HCT116 (cell line): ENCODE results near the gene RFX3. TPM values are rescaled to one million over a fixed set of nuclear protein-coding genes. Genes with fewer than 3 reads are reported as not detected.

Experiments used
- ATAC-seq: fragments of 200-7000 bp; cut with Tn5 transposase; 2 replicates; pipeline ENCODE4 v1.9.1; 2020; ENCODE audit warnings: mild to moderate bottlenecking, moderate library complexity
- BruUV-seq: library from RNA; stranded (reverse); fragments of 400-500 nt; replicated peaks from 2 replicates; lab custom pipeline; 2021; lab: Mats Ljungman, UMichigan
- CTCF ChIA-PET: fragments of 300-600 bp; sonication (Branson Sonifier 250); formaldehyde crosslinking; loops from one replicate; lab custom pipeline; 2021; ENCODE audit warnings: antibody characterized with exemption; lab: Charles Lee
- POLR2A ChIA-PET: fragments of 300-600, 350-600 bp; sonication (Branson Sonifier 250); formaldehyde crosslinking; loops from one replicate; lab custom pipeline; 2021; ENCODE audit warnings: antibody characterized with exemption; lab: Charles Lee
- RAD21 ChIA-PET, 2 experiments: fragments of 300-600 bp; sonication (Branson Sonifier 250); formaldehyde crosslinking; loops; one replicate each; lab custom pipeline; 2023; ENCODE audit warnings: low total read pairs in 2 of 2; ENCODE audit not compliant: uncharacterized antibody in 2 of 2, unreplicated experiment in 2 of 2, low non-redundant PET in 1 of 2; lab: Charles Lee
- DNase-seq: peaks from one replicate; pipeline ENCODE4 v3.0.0-alpha.2; 2010; ENCODE audit warnings: low read depth, low spot score
- H2AFZ ChIP-seq: fragments of 200-600 bp; shearing (Covaris generic), sonication (generic); 2 replicates; pipeline ENCODE4 v1.6.1; 2017; ENCODE audit warnings: low read depth, mixed run types, mixed read lengths, antibody characterized with exemption, low read length; ENCODE audit not compliant: poor library complexity, severe bottlenecking
- H3K27ac ChIP-seq: 2 replicates; pipeline ENCODE4 v1.5.1; 2012; ENCODE audit warnings: low read depth, low read length
- H3K27me3 ChIP-seq: fragments of 200-600 bp; sonication (generic); 2 replicates; pipeline ENCODE4 v1.6.1; 2016; ENCODE audit warnings: mixed run types, low read length, mixed read lengths; ENCODE audit not compliant: insufficient read depth
- H3K36me3 ChIP-seq, 2 experiments: fragments of 200-500 bp in 1 of 2; fragments of 200-600 bp in 1 of 2; sonication (Bioruptor generic) in 1 of 2; sonication (generic) in 1 of 2; 2 replicates each; pipeline versions ENCODE4 v1.5.1 to v1.6.1; 2014 to 2016; ENCODE audit warnings: low read length in 2 of 2, inconsistent platforms in 1 of 2, mixed read lengths in 1 of 2, mixed run types in 1 of 2; ENCODE audit not compliant: insufficient read depth in 2 of 2, control insufficient read depth in 1 of 2
- H3K4me1 ChIP-seq, 2 experiments: fragments of 200-600 bp in 1 of 2; sonication (generic) in 1 of 2; 2 replicates each; pipeline versions ENCODE4 v1.5.1 to v1.6.1; 2012 to 2017; ENCODE audit warnings: low read length in 2 of 2, inconsistent platforms in 1 of 2, mild to moderate bottlenecking in 1 of 2, mixed read lengths in 1 of 2, mixed run types in 1 of 2, moderate library complexity in 1 of 2; ENCODE audit not compliant: insufficient read depth in 2 of 2, control insufficient read depth in 1 of 2
- H3K4me2 ChIP-seq: fragments of 200-600 bp; sonication (generic); 2 replicates; pipeline ENCODE4 v1.6.1; 2017; ENCODE audit warnings: mixed run types, low read length, mixed read lengths
- H3K4me3 ChIP-seq, 2 experiments: fragments of 200-600 bp in 1 of 2; sonication (generic) in 1 of 2; replicated peaks in 1 of 2; 2 replicates each; pipeline ENCODE4 v1.5.1; 2011 to 2016; ENCODE audit warnings: low read length in 2 of 2, control low read depth in 1 of 2, low read depth in 1 of 2, mild to moderate bottlenecking in 1 of 2, mixed read lengths in 1 of 2, mixed run types in 1 of 2
- H3K79me2 ChIP-seq: fragments of 200-600 bp; sonication (generic); 2 replicates; pipeline ENCODE4 v1.6.1; 2017; ENCODE audit warnings: mild to moderate bottlenecking, mixed run types, low read length, moderate library complexity, mixed read lengths; ENCODE audit not compliant: insufficient read depth
- H3K9ac ChIP-seq: fragments of 200-600 bp; sonication (generic); 2 replicates; pipeline ENCODE4 v1.6.1; 2016; ENCODE audit warnings: low read length, mixed read lengths
- H3K9me2 ChIP-seq: fragments of 200-600 bp; sonication (generic), shearing (Covaris generic); 2 replicates; pipeline ENCODE4 v1.6.1; 2017; ENCODE audit warnings: mixed run types, mild to moderate bottlenecking, moderate library complexity; ENCODE audit not compliant: insufficient read depth
- H3K9me3 ChIP-seq, 2 experiments: fragments of 200-500 bp in 1 of 2; fragments of 200-600 bp in 1 of 2; sonication (Bioruptor generic) in 1 of 2; sonication (generic) in 1 of 2; 2 replicates each; pipeline ENCODE4 v1.6.1; 2014 to 2017; ENCODE audit warnings: low read length in 2 of 2, mixed read lengths in 2 of 2, inconsistent platforms in 1 of 2, low read depth in 1 of 2, mild to moderate bottlenecking in 1 of 2, mixed run types in 1 of 2, moderate library complexity in 1 of 2; ENCODE audit not compliant: control insufficient read depth in 1 of 2, insufficient read depth in 1 of 2
- H4K20me1 ChIP-seq: fragments of 200-600 bp; sonication (generic), shearing (Covaris generic); 2 replicates; pipeline ENCODE4 v1.6.1; 2017; ENCODE audit warnings: mixed run types, mild to moderate bottlenecking, moderate library complexity; ENCODE audit not compliant: insufficient read depth
- CBX3 ChIP-seq: IDR thresholded peaks from 2 replicates; pipeline ENCODE4 v1.6.1; 2012; ENCODE audit warnings: low read depth
- CEBPB ChIP-seq: IDR thresholded peaks from 2 replicates; pipeline ENCODE4 v1.6.1; 2012; ENCODE audit warnings: low read depth
- EZH2 ChIP-seq: fragments of 200-600 bp; sonication (generic); IDR thresholded peaks from 2 replicates; pipeline ENCODE4 v1.6.1; 2017; ENCODE audit warnings: antibody characterized with exemption, mixed run types
- EZH2phosphoT487 ChIP-seq: fragments of 200-600 bp; IDR thresholded peaks from 2 replicates; pipeline ENCODE4 v1.6.1; 2018; ENCODE audit warnings: antibody characterized with exemption, borderline replicate concordance
- JUND ChIP-seq: IDR thresholded peaks from 2 replicates; pipeline ENCODE4 v1.6.1; 2012
- POLR2A ChIP-seq: IDR thresholded peaks from 2 replicates; pipeline ENCODE4 v1.7.0; 2011; ENCODE audit warnings: borderline replicate concordance; ENCODE audit not compliant: insufficient read depth, insufficient read length; ENCODE audit errors: extremely low read depth
- POLR2AphosphoS5 ChIP-seq: IDR thresholded peaks from 2 replicates; pipeline ENCODE4 v1.6.1; 2011; ENCODE audit warnings: mild to moderate bottlenecking, low read depth, low read length, moderate library complexity
- RAD21 ChIP-seq: IDR thresholded peaks from 2 replicates; pipeline ENCODE4 v1.6.1; 2012; ENCODE audit warnings: low read depth, mild to moderate bottlenecking
- SIN3A ChIP-seq: IDR thresholded peaks from 2 replicates; pipeline ENCODE4 v1.6.1; 2012; ENCODE audit warnings: low read depth
- YY1 ChIP-seq: IDR thresholded peaks from 2 replicates; pipeline ENCODE4 v1.6.1; 2011; ENCODE audit warnings: low read length, low read depth, moderate library complexity, mild to moderate bottlenecking; ENCODE audit not compliant: insufficient replicate concordance; ENCODE audit errors: extremely low read depth
- ZNF274 ChIP-seq: fragments of 200-500 bp; sonication (Bioruptor generic); IDR thresholded peaks from 2 replicates; pipeline ENCODE4 v1.6.1; 2014; ENCODE audit warnings: mild to moderate bottlenecking, low read depth, low read length, inconsistent platforms
- intact Hi-C: fragments of 100-400 bp; cut with micrococcal nuclease; formaldehyde crosslinking; loops from 2 replicates; pipeline ENCODE4 v1.10.0; 2022
- total RNA-seq: library from RNA; stranded (reverse); gene quantifications from one replicate; pipeline ENCODE4 v1.2.1, GENCODE V29; 2021; ENCODE audit not compliant: unreplicated experiment
- TF ChIP-seq, protein P1 (sequence below): IDR thresholded peaks from 2 replicates; pipeline ENCODE4 v1.6.1; 2011; ENCODE audit warnings: mild to moderate bottlenecking, low read length, moderate library complexity; ENCODE audit not compliant: insufficient replicate concordance; ENCODE audit errors: extremely low read depth
- TF ChIP-seq, protein P2 (sequence below): IDR thresholded peaks from 2 replicates; pipeline ENCODE4 v1.6.1; 2012
- TF ChIP-seq, protein P3 (sequence below): IDR thresholded peaks from 2 replicates; pipeline ENCODE4 v1.6.1; 2012

RFX3 gene
- total RNA-seq, 1 experiment from 2014 or later = 11.8 TPM

DNA sequence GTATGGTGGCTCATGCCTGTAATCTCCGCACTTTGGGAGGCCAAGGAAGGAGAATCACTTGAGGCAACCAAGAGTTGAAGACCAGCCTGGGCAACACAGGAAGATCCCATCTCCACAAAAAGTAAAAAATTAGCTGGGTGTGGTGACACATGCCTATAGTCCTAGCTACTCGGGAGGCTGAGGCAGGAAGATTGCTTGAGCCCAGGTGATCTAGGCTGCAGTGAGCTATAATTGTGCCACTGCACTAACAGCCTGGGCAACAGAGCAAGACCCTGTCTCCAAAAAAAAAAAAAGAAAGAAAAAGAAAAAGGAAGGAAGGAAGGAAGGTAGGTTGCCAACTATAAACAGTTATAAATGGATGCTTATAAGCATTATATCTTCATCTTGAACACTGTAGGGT lies 51.0 kb downstream of the RFX3 start:
- ATAC-seq (no peak), DNase-seq (no peak)
- Histone ChIP-seq H3K27me3 (no peaks in the 10 kb centered on the region), H3K27ac (no peak overlapping the region), H4K20me1 (no peaks in the 10 kb centered on the region; the same call in 1 of the 2 replicates), H3K4me1 (peaks cover 10 to 14% of the 10 kb centered on the region in 2 experiments), H3K9ac (no peak overlapping the region), H3K4me2 (no peak overlapping the region), H3K36me3 (no peaks in the 10 kb centered on the region), H3K9me2 (no peaks in the 10 kb centered on the region), H3K79me2 (no peaks in the 10 kb centered on the region), H2AFZ (no peak overlapping the region), H3K9me3 (no peaks in the 10 kb centered on the region), H3K4me3 (no peak overlapping the region)
- RAD21 ChIA-PET = no interaction called here
- CTCF ChIA-PET = no interaction called here
- BruUV-seq = no TSS peak
- intact Hi-C loops = no loop called here
- POLR2A ChIA-PET = no interaction called here
- TF ChIP-seq ZNF274 = no peak
- TF ChIP-seq, protein P1, sequence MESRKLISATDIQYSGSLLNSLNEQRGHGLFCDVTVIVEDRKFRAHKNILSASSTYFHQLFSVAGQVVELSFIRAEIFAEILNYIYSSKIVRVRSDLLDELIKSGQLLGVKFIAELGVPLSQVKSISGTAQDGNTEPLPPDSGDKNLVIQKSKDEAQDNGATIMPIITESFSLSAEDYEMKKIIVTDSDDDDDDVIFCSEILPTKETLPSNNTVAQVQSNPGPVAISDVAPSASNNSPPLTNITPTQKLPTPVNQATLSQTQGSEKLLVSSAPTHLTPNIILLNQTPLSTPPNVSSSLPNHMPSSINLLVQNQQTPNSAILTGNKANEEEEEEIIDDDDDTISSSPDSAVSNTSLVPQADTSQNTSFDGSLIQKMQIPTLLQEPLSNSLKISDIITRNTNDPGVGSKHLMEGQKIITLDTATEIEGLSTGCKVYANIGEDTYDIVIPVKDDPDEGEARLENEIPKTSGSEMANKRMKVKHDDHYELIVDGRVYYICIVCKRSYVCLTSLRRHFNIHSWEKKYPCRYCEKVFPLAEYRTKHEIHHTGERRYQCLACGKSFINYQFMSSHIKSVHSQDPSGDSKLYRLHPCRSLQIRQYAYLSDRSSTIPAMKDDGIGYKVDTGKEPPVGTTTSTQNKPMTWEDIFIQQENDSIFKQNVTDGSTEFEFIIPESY = no peak
- TF ChIP-seq RAD21 = no peak
- no peak for TF ChIP-seq POLR2AphosphoS5
- TF ChIP-seq, all 23 proteins: peak for 0

DNA sequence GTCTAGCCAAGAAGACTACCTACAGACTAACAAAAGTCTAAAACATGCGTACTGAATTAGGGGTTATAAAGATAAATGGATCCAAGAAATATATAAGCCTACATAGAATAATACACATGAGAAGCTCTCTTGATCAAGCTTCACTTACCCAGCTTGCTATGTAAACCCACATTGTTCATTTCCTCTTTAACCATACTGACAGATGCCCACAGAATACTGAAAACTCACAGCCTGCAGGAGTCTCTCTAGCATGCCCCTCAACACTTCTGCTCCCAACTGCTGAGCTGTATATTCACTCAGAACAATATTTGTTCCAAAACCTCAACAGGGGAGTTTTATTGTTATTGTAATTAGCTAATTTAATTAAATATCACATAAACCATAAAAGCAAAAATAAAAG lies 52.4 kb downstream of the RFX3 start:
- POLR2A ChIA-PET = no interaction called here
- no peaks in the 10 kb centered on the region; the same call in 1 of the 2 replicates for H4K20me1 ChIP-seq
- ATAC-seq (no peak), DNase-seq (no peak)
- no peak overlapping the region for H3K9ac ChIP-seq
- H3K9me2 ChIP-seq = no peaks in the 10 kb centered on the region
- CTCF ChIA-PET = interaction anchor here (1.3 kb wide), 1 partner anchor 32 kb away, joined by 5 read pairs; no protein-coding TSS in a partner anchor
- H3K4me2 ChIP-seq = no peak overlapping the region
- H3K4me3 ChIP-seq = no peak overlapping the region
- no TSS peak for BruUV-seq
- H3K79me2 ChIP-seq = no peaks in the 10 kb centered on the region
- intact Hi-C loops = no loop called here
- H2AFZ ChIP-seq = no peak overlapping the region
- H3K4me1 ChIP-seq = peaks cover 4 to 7% of the 10 kb centered on the region in 2 experiments
- RAD21 ChIA-PET = no interaction called here
- H3K27ac ChIP-seq = no peak overlapping the region
- H3K36me3 ChIP-seq = no peaks in the 10 kb centered on the region
- no peaks in the 10 kb centered on the region for H3K9me3 ChIP-seq
- no peaks in the 10 kb centered on the region for H3K27me3 ChIP-seq
- TF ChIP-seq, protein P2, sequence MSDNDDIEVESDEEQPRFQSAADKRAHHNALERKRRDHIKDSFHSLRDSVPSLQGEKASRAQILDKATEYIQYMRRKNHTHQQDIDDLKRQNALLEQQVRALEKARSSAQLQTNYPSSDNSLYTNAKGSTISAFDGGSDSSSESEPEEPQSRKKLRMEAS = no peak
- TF ChIP-seq YY1 = no peak
- TF ChIP-seq CEBPB = no peak
- TF ChIP-seq, protein P1 = no peak
- TF ChIP-seq, protein P3, sequence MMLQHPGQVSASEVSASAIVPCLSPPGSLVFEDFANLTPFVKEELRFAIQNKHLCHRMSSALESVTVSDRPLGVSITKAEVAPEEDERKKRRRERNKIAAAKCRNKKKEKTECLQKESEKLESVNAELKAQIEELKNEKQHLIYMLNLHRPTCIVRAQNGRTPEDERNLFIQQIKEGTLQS = no peak
- TF ChIP-seq POLR2A = no peak
- TF ChIP-seq EZH2phosphoT487 = no peak
- TF ChIP-seq SIN3A = no peak
- no peak for TF ChIP-seq EZH2
- no peak for TF ChIP-seq JUND
- no peak for TF ChIP-seq CBX3
